Natural killer cell (primary cell): ENCODE measurements around the gene PHIP. TPM values are rescaled to one million over a fixed set of nuclear protein-coding genes. Genes with fewer than 3 reads are reported as not detected.

ENCODE experiments used
- ATAC-seq, 3 donors: fragments of 150-1000 bp in 2 of 3; fragments of 200-7000 bp in 1 of 3; cut with Tn5 transposase; 1 replicate in 1 of 3; 2 replicates in 2 of 3; pipeline ENCODE4 v1.10.0; 2021; ENCODE audit warnings: mild to moderate bottlenecking in 2 of 3, moderate library complexity in 2 of 3
- DNase-seq, 2 donors: peaks; one replicate each; pipeline versions ENCODE4 v3.0.0 to v3.0.0-alpha.2; 2013 to 2021; ENCODE audit warnings: mixed read lengths in 1 of 2
- H3K27ac ChIP-seq: one replicate; pipeline ENCODE4 v1.5.1; 2013; ENCODE audit warnings: mild to moderate bottlenecking, low read length
- H3K27me3 ChIP-seq: one replicate; pipeline ENCODE4 v1.6.1; 2013; ENCODE audit warnings: low read length; ENCODE audit not compliant: control insufficient read depth, insufficient read depth
- H3K36me3 ChIP-seq: one replicate; pipeline ENCODE4 v1.6.1; 2013; ENCODE audit warnings: low read length; ENCODE audit not compliant: control insufficient read depth, insufficient read depth
- H3K4me1 ChIP-seq: one replicate; pipeline ENCODE4 v1.6.1; 2013; ENCODE audit warnings: low read length; ENCODE audit not compliant: control insufficient read depth, insufficient read depth
- H3K4me3 ChIP-seq: one replicate; pipeline ENCODE4 v1.5.1; 2013; ENCODE audit warnings: low read length
- H3K9me3 ChIP-seq: one replicate; pipeline ENCODE4 v1.6.1; 2013; ENCODE audit warnings: low read length; ENCODE audit not compliant: control insufficient read depth, insufficient read depth
- H3K27ac Mint-ChIP-seq, 2 donors: one replicate each; pipeline ENCODE4 v1.8.0; 2022; ENCODE audit warnings: mild to moderate bottlenecking in 2 of 2, mixed read lengths in 2 of 2, moderate library complexity in 1 of 2
- H3K27me3 Mint-ChIP-seq, 2 donors: one replicate each; pipeline ENCODE4 v1.8.0; 2022; ENCODE audit warnings: low read depth in 2 of 2, mixed read lengths in 2 of 2
- H3K36me3 Mint-ChIP-seq: one replicate; pipeline ENCODE4 v1.8.0; 2022; ENCODE audit warnings: mixed read lengths
- H3K4me1 Mint-ChIP-seq, 2 donors: one replicate each; pipeline ENCODE4 v1.8.0; 2022; ENCODE audit warnings: mixed read lengths in 2 of 2
- H3K4me3 Mint-ChIP-seq: one replicate; pipeline ENCODE4 v1.8.0; 2022; ENCODE audit warnings: mild to moderate bottlenecking, moderate library complexity, mixed read lengths
- H3K9me3 Mint-ChIP-seq, 2 donors: one replicate each; pipeline ENCODE4 v1.8.0; 2022; ENCODE audit warnings: mixed read lengths in 2 of 2
- CTCF ChIP-seq: fragments of 200-600 bp; IDR thresholded peaks from one replicate; pipeline ENCODE4 v1.8.0; 2022; ENCODE audit warnings: antibody characterized with exemption
- WGBS: methylation state at CpG from one replicate; pipeline ENCODE4 v1.1.7; 2013; ENCODE audit warnings: missing lambda C conversion rate; ENCODE audit not compliant: insufficient coverage; 5-methylcytosine and 5-hydroxymethylcytosine counted together
- intact Hi-C: fragments of 100-400 bp; cut with micrococcal nuclease; formaldehyde crosslinking; loops from one replicate; pipeline ENCODE4 v1.14.2; 2022
- total RNA-seq, 4 donors: library from RNA; stranded (reverse); fragments of 120-200 nt in 1 of 4; gene quantifications; one replicate each; pipeline versions ENCODE4 v1.2.3 to v1.2.4, GENCODE V29; 2013 to 2022

PHIP gene
- total RNA-seq, 3 donors from 2014 or later (not counting 1 experiment from before 2014, with no cell fraction given): 38.5 to 45.6 (median 42.5) TPM

GRCh38 chr6:78999737-79000136, 78.3 kb downstream of the PHIP start:
- ATAC-seq (no peak), DNase-seq (no peak)
- intact Hi-C loops: no loop called here
- Mint-ChIP-seq H3K4me1 (no peaks in the 10 kb centered on the region), H3K27me3 (no peaks in the 10 kb centered on the region), H3K27ac (no peak overlapping the region), H3K4me3 (no peak overlapping the region), H3K9me3 (no peaks in the 10 kb centered on the region), H3K36me3 (peaks cover 34% of the 10 kb centered on the region)
- no peak overlapping the region for H3K4me3 ChIP-seq
- no peaks in the 10 kb centered on the region for H3K27me3 ChIP-seq
- H3K27ac ChIP-seq: no peak overlapping the region
- H3K9me3 ChIP-seq: no peaks in the 10 kb centered on the region
- peaks cover 85% of the 10 kb centered on the region for H3K36me3 ChIP-seq
- no peak for TF ChIP-seq CTCF
- no peaks in the 10 kb centered on the region for H3K4me1 ChIP-seq

GRCh38 chr6:78995946-78996345, 82.1 kb downstream of the PHIP start:
- Mint-ChIP-seq H3K27me3 (no peaks in the 10 kb centered on the region), H3K4me3 (no peak overlapping the region), H3K4me1 (no peaks in the 10 kb centered on the region), H3K27ac (no peak overlapping the region), H3K36me3 (peaks cover 23% of the 10 kb centered on the region), H3K9me3 (no peaks in the 10 kb centered on the region)
- H3K27me3 ChIP-seq: no peaks in the 10 kb centered on the region
- ATAC-seq: no peak
- no peak for DNase-seq
- TF ChIP-seq CTCF: no peak
- peaks cover 82% of the 10 kb centered on the region for H3K36me3 ChIP-seq
- no peaks in the 10 kb centered on the region for H3K4me1 ChIP-seq
- H3K27ac ChIP-seq: no peak overlapping the region
- intact Hi-C loops: no loop called here
- H3K9me3 ChIP-seq: no peaks in the 10 kb centered on the region
- H3K4me3 ChIP-seq: no peak overlapping the region

- Histone ChIP-seq H3K27me3 (no peaks in the 10 kb centered on the region), H3K27ac (no peak overlapping the region), H3K4me1 (no peaks in the 10 kb centered on the region), H3K36me3 (peaks cover 82% of the 10 kb centered on the region), H3K4me3 (no peak overlapping the region), H3K9me3 (no peaks in the 10 kb centered on the region)
- Mint-ChIP-seq H3K4me3 (no peak overlapping the region), H3K27ac (no peak overlapping the region), H3K9me3 (no peaks in the 10 kb centered on the region), H3K36me3 (peaks cover 26% of the 10 kb centered on the region), H3K4me1 (no peaks in the 10 kb centered on the region), H3K27me3 (no peaks in the 10 kb centered on the region)
- DNase-seq (no peak), ATAC-seq (no peak)
- no peak for TF ChIP-seq CTCF
- WGBS: 100% methylated on average over 1 of the region's 1 CpG
- intact Hi-C loops: no loop called here
Measured at GRCh38 chr6:78995346-78995745, 82.7 kb downstream of the PHIP start.

GRCh38 chr6:78993955-78994354, 84.1 kb downstream of the PHIP start:
- intact Hi-C loops: no loop called here
- Histone ChIP-seq H3K4me3 (no peak overlapping the region), H3K36me3 (peaks cover 85% of the 10 kb centered on the region), H3K27me3 (no peaks in the 10 kb centered on the region), H3K27ac (no peak overlapping the region), H3K4me1 (no peaks in the 10 kb centered on the region), H3K9me3 (no peaks in the 10 kb centered on the region)
- Mint-ChIP-seq H3K27me3 (no peaks in the 10 kb centered on the region), H3K9me3 (no peaks in the 10 kb centered on the region), H3K27ac (no peak overlapping the region), H3K36me3 (peaks cover 34% of the 10 kb centered on the region), H3K4me3 (no peak overlapping the region), H3K4me1 (no peaks in the 10 kb centered on the region)
- 98% methylated on average over 5 of the region's 5 CpGs for WGBS
- no peak for DNase-seq
- ATAC-seq: no peak
- no peak for TF ChIP-seq CTCF
